DOHH2 (cell line): ENCODE results near the gene CYP1B1.

Experiments
- EZH2phosphoT487 ChIP-seq: fragments of 200-600 bp; sonication (generic); IDR thresholded peaks from 2 replicates; pipeline ENCODE4 v1.6.1; 2017; ENCODE audit warnings: borderline replicate concordance, mild to moderate bottlenecking, antibody characterized with exemption, low read length, moderate library complexity, mixed read lengths
- TF ChIP-seq, protein P1 (sequence below): fragments of 200-600 bp; sonication (generic); IDR thresholded peaks from one replicate; pipeline ENCODE4 v1.5.1; 2014; ENCODE audit warnings: antibody characterized with exemption, mild to moderate bottlenecking, low read depth, low read length; ENCODE audit not compliant: poor library complexity, severe bottlenecking

GRCh38 chr2:38090928-38091327 is 15.0 kb upstream of the CYP1B1 start:
- TF ChIP-seq, protein P1, sequence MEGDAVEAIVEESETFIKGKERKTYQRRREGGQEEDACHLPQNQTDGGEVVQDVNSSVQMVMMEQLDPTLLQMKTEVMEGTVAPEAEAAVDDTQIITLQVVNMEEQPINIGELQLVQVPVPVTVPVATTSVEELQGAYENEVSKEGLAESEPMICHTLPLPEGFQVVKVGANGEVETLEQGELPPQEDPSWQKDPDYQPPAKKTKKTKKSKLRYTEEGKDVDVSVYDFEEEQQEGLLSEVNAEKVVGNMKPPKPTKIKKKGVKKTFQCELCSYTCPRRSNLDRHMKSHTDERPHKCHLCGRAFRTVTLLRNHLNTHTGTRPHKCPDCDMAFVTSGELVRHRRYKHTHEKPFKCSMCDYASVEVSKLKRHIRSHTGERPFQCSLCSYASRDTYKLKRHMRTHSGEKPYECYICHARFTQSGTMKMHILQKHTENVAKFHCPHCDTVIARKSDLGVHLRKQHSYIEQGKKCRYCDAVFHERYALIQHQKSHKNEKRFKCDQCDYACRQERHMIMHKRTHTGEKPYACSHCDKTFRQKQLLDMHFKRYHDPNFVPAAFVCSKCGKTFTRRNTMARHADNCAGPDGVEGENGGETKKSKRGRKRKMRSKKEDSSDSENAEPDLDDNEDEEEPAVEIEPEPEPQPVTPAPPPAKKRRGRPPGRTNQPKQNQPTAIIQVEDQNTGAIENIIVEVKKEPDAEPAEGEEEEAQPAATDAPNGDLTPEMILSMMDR: no peak
- TF ChIP-seq EZH2phosphoT487: no peak
